ACHN (cell line): ENCODE measurements around the gene VENTX.

Source experiments
- DNase-seq: peaks from one replicate; pipeline ENCODE4 v3.0.0-alpha.2; 2015
- in situ Hi-C: cut with HindIII; loops from 2 replicates; pipeline ENCODE4 v1.10.0; 2017; ENCODE audit warnings: low sequenced_read_pairs, low pct_ligation_motif_present, low pct_unique_long_range_greater_than_20kb

The VENTX gene

DNA sequence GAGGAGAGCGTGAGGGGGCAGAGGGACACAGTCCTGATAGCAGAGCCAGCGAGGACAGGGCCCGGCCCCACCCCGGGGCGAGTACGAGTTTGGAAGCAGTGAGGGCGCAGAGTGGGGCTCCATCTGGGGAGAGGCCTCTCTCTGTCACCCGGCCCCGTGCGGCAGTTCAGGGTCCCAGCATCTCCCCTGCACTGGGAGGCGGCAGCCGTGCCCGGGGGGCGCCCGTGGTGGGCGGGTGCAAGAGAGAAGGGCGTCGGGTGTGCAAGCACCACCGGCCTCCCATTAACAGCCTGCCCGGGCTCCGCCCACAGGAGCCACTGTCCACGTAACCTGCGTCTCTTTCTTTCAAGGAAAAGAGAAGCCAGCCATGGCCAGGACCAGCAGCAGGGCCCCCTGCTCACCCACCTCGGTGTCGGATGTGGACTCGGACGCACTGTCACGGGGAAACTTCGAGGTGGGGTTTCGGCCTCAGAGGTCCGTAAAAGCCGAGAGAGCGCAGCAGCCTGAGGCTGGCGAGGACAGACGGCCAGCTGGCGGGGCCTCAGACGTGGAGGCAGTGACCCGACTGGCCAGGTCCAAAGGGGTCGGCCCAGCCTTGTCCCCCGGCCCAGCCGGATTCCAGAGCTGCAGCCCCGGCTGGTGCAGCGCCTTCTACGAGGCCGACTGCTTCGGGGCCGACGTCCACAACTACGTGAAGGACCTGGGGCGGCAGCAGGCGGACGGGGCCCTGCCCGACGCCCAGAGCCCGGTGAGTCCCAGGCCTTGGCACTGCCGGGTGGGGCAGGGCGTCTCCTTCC lies 36.3 kb upstream of the VENTX start:
- DNase-seq, result no peak
- in situ Hi-C loops, result no loop called here

DNA sequence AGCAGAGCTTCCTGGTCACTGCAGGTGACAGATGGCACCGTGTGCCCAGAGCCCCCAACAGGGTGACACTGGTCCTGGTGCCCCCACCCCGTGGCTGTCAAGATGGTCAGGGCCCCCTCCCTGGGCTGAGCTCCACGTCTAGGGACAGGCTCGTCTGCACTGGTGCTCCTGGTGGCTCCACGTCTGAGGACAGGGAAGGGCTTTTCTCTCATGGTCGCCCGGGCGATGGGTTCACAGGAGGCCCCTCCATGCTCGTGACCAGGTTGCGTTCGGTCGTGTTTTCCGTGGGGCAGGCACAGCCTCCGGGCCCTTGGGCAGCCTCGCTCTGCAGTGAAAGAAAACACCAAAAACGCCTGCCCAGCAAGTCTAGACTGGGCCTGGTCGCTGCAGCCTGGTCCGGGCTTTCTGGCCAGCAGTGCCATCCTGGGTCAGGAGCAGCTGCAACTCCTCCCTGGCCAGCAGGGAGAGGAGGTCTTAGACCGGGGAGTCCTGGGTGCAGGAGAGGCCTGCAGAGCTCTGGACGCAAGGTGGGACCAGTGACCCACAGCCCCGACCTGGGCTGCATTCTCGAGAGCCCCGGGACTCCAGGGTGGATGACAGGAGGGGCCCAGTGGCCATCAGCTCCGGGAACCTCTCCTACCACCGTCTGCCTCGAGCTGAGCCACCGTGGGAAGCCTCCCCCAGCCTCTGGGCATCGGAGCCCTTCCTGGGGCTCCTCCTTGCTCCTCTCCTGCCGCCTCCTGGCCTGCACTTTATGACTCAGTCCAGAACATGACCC lies 35.5 kb upstream of the VENTX start:
- DNase-seq, result no peak
- in situ Hi-C loops, result no loop called here

DNA sequence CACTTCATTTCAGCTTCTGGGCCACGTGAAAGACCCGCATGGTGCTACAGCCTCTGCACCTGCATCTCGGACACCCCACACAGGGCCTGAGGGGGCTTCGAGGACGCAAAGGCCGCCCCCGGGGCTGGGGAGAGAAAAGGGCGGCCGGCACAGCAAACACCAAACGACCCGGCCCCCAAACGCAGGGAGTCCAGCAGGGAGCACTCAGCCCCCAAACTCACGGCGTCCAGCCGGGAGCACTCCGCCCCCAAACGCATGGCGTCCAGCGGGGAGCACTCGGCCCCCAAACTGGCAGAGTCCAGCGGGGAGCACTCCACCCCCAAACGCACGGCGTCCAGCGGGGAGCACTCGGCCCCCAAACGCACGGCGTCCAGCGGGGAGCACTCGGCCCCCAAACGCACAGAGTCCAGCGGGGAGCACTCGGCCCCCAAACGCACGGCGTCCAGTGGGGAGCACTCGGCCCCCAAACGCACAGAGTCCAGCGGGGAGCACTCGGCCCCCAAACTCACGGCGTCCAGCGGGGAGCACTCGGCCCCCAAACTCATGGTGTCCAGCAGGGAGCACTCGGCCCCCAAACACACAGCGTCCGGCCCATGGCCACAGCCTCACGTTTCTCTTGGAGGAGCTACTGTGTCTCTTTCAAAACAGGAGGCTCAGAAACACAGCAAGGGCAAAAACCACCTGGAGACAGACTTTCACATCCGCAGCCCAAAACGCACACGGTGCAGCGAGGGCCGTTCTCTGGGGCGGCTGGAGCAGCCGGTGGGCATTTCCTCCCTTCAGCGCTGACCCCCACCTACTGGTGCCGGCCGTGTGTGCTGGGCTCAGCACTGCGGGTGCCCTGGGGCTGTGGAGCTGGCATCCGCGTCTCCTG lies 34.6 kb upstream of the VENTX start:
- in situ Hi-C loops, result no loop called here
- DNase-seq, result no peak

DNA sequence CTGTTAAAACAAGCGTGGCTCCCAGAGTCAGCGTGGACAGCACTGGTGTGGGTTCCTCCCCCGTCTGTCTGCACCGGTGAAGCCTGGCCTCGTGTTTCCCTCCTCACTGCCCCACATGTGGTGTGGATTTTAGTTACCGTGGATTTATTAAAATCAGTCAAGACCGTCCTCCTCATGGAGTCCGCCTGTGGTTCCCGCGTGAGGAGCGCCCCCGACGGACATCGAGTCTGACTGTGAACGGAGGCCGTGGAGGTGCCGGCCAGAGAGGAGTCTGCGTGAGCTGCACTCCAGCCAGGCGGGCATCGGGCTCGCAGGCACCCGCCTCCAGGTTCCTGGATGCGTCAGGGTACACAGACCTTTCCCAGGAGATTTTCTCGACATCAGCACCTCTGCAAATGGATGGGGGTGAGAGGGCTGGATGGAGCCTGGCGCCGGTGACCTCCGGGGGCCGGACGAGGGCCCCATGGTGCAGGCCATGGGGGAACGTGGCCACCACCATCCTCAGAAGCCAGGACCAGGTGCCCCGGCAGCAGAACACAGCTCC lies 33.9 kb upstream of the VENTX start:
- in situ Hi-C loops, result no loop called here
- no peak for DNase-seq

DNA sequence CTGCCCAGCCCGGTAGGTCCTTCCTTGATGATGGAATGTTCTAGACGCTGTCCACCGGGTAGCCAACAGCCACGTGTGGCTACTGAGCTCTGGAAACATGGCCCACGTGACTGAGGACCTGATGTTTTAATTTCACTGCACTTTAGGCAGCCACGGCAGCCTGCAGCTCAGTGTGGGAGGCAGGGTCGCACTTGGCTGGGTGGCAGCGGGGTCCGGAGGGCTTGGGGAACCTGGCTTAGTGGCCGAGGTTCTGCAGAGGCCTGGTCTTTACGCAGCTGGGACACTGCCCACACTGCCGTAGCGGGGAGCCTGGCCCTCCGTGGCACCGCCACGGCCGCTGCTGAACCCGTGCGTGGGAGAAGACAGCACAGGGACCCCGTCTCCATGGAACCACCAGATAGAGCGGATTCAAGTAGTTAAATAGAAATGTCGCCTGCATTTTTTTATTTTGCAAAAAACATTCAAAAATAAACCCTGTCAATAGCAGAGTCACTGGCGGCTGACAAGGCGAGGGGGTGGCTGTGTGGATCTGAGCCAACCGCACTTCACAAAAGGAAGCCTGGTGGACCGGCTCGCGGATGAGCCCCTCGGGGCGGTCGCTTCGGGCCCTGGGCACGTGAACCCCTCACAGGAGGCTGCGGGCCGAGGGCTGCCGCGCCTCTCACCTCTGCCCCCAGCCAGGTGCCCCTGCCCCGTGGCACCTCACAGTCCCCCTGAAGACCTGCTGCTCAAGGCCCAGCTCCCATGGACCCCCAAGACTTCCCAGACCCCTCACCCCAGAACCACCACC lies 33.2 kb upstream of the VENTX start:
- in situ Hi-C loops, result no loop called here
- DNase-seq, result no peak

DNA sequence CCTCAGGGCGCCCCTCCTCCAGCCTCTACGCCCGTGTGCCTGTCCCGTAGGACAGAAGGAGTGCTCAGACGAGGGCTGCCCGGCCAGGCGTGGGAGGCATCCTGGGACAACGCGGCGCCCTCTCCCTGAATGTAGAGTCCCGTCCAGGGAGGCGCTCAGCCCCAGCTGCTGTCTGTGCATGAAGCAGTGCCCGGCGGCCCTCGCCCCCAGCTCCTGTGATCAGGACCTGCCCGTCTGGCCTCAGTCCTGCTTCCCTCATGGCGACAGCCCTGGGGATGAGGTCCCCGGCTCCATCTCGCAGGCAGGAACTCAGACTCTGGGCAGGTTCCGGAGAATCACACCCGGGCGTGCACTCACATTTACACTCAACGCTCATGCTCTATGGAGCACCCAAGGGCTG lies 32.5 kb upstream of the VENTX start:
- DNase-seq, result no peak
- in situ Hi-C loops, result no loop called here

DNA sequence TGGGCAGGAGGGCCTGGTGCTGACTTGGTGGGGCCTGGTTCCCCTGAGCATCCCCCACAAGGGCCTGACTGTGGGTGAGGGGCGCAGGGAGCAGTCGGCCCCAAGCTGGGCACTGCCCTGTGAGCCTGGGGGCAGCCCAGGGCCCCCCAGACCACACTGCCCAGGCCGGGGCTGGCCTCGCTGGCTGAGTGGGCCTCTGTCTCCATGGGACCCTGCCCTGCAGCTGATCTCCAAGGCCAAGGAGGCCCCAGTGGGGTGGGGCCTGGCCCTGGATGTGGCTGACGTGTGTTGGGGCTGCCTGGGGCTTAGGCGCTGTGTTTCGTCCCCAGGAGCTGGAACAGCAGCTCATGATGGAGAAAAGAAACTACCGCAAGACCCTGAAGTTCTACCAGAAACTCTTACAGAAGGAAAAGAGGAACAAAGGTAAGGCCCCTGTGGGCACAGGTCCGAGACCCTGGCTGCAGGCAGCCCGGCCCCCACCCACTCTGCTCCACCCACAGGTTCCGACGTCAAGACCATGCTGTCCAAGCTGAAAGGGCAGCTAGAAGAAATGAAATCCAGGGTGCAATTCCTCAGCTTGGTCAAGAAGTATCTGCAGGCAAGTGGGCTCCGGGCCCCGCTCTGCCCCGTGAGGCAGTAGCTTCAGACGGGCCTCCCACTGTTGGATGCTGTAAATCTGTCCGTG lies 31.2 kb upstream of the VENTX start:
- in situ Hi-C loops, result no loop called here
- DNase-seq, result no peak

DNA sequence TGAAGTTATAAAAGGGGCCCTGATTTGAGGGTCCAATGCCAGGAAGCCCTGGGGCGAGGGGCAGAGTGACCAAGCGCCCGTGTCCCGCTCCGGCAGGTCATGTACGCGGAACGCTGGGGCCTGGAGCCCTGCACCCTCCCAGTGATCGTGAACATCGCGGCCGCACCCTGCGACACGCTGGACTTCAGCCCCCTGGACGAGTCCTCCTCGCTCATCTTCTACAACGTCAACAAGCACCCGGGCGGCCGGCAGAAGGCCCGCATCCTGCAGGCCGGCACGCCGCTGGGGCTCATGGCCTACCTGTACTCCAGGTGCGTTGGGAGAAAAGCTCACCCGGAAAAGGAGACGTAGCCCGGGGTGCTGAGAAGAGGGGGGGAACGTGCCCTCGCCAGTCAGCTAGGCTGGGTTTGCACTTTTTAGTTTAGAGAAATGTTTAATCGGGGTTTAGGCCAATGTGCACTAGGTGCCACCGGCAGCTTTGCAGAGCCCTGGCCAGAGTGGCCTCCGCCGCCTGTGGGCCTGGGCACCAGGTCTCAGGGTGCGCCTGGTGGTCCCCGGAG lies 30.5 kb upstream of the VENTX start:
- no peak for DNase-seq
- in situ Hi-C loops, result no loop called here

DNA sequence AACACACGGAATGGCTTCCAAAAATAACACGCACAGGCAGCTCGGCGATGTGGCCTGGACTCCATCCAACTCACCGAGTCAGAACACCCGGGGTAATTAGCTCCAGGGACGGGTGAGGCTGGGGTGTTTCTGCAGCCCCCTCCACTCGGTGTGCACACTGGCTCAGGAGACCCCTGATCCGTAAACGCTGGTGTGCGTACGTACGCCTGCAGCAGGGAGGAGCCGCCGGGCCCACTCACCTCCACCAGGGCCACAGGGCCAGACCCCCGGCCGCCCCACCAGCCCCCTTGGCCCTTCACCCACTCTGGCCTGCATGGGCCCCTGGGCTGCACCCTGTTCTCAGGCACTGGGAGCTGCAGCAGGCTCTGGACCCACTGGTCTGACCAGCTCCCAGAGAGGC lies 30.0 kb upstream of the VENTX start:
- in situ Hi-C loops, result no loop called here
- no peak for DNase-seq

DNA sequence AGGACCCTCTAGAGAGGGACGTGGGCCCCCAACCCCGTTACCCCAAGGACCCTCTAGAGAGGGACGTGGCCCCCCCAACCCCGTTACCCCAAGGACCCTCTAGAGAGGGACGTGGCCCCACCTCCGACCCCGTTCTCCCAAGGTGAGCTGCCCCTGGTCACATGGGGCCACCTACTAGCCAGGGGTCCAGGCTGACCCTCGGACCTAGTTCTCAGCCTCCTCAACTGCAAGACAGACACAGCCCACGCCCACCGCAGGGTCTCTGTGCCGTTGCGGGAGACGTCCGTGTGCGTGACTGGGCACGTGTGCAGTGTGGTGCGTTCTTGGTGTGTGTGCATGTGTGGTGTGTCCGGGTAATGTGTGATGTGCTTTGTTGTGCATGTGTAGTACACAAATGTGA lies 29.2 kb upstream of the VENTX start:
- DNase-seq, result no peak
- in situ Hi-C loops, result no loop called here

DNA sequence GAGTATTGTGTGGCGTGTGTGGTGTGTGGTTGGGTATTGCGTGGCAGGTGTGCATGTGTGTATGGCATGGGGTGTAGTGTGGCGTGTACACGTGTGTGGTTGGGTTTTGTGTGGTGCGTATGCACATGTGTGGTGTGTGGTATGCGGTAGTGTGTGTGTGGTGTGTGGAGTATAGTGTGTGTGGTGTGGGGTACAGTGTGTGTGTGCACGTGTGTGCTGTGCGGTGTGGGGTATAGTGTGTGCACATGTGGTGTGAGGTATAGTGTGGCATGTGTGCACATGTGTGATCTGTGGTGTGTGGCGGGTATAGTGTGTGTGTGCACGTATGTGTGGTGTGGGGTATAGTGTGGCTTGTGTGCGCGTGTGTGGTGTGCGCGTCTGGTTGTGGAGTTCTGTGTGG lies 28.5 kb upstream of the VENTX start:
- no peak for DNase-seq
- in situ Hi-C loops, result no loop called here

DNA sequence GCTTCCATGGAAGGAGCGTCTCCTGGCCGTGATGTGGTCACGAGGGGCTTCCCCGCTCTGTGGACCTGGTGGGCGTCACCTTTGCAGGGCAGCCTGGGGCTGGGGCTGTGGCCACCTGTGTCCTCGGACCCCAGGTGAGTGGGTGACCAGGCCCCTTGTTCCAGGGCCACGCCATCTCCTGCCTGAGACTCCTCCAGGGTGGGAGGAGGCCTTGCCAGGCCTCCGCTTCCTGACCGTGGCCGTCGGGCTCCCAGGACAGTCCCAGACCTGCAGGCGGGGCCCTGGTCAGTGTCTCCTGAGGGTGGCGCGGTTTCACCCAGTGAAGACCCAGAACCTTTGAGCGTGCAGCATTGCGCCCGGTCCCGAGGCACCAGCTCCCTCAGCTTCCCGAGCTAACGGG lies 28.0 kb upstream of the VENTX start:
- in situ Hi-C loops, result no loop called here
- no peak for DNase-seq

DNA sequence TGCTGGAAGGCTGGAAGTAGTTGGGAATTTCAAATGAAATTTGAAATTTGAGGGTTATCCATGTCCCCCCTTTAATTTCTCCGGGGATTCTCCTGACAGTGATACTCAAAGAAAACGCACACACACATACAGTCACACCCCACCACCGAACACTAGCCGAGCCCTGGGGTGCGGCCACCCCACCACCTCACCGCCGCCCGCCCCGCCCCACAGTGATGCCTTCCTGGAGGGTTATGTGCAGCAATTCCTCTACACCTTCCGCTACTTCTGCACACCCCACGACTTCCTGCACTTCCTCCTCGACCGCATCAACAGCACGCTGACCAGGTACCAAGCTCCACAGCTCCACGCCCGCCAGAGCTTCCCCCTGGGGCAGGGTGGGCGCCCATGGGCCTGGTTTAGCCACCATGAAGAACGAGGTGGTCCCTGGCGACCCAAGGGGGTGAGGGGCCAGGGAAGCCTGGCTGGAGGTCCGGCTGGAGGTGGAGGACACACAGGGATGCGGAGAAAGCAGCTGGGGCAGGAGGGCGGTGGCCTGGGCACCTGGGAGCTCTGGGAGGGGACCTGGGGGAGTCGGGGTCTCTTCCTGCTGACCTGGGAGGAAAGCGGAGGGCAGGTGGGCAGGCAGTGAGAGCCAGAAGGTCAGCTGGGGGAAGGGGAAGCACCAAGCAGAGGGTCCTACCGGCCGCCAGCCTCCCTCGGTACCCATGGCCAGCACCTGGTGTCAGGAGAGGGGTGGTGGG lies 27.1 kb upstream of the VENTX start:
- no peak for DNase-seq
- in situ Hi-C loops, result no loop called here

DNA sequence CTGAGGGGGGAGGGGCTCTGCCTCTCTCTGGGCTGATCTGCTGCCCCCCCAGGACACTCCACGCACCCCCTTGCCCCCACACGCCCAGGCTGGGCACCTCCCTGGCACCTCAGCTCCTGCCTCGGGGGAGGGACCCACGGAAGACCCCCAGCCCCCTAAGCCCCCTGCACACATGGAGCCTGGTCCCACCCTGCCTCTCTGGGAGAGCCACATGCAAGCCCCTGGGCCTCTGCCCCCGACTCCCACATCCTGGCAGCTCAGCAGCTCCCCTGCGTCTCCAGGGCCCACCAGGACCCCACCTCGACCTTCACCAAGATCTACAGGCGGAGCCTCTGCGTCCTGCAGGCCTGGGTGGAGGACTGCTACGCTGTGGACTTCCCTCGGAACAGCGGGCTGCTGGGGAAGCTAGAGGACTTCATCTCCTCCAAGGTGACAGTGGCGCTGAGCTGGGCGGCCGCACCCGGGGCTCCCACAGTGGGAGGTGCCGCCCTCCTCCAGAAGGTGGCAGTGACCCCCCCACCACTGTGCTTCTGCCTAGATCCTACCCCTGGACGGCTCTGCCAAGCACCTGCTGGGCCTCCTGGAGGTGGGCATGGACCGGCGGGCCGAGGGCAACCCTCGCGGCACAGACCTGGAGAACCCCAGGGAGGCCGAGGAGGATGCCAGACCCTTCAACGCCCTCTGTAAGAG lies 26.4 kb upstream of the VENTX start:
- in situ Hi-C loops, result no loop called here
- DNase-seq, result no peak

DNA sequence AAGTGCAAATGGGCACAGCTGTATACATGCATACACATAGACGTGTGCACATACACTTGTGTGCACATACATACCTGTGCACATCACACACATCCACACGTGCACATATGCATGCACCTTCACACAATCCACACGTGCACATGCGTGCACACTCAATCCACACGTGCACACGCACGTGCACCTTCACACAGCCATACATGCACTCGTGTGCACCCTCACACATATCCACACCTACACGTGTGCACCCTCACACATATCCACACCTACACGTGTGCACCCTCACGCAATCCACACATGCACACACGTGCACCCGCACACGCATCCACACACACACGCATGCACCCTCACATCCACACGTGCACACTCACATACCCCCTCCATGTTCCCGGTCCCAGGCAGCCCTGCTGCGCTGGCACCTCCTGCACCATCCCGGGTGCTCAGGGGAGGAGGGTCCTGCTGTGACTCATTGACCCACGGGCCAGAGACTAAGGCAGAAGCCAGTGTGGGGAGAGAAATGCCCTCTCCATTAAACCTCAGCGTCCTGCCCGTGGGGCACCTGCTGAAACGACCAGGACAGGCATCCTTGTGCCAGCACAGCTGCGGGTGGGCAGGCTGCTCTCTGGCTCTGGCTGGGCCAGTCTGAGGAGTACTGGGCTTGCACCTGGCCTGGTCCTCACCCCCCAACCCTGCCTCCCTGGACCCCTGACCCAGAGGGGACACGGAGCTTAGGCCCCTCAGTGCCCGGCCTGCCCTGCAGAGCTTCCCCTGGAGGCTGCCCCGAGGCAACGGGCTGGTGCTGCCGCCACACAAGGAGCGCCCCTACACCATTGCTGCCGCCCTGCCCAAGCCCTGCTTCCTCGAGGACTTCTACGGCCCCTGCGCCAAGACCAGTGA lies 25.4 kb upstream of the VENTX start:
- DNase-seq, result no peak
- in situ Hi-C loops, result no loop called here
